Occipital lobe (tissue), 2 donors: ENCODE data around the gene EDA. TPM values are rescaled to one million over a fixed set of nuclear protein-coding genes. Genes with fewer than 3 reads are reported as not detected.
"Not testable (repeated sequence)": the region's sequence is repeated elsewhere in the genome, so short reads cannot be mapped to it uniquely, and the experiment has no call there.

Source experiments
- DNase-seq: peaks from one replicate; lab custom pipeline; 2025; lab: John Stamatoyannopoulos, UW
- total RNA-seq: library from RNA; depleted of rRNA; stranded (reverse); fragments of >200 nt; gene quantifications from one replicate; pipeline ENCODE4 v1.2.3, GENCODE V29; 2014

Gene EDA
- total RNA-seq, 1 donor from 2014 or later, result 5.5 TPM

DNA sequence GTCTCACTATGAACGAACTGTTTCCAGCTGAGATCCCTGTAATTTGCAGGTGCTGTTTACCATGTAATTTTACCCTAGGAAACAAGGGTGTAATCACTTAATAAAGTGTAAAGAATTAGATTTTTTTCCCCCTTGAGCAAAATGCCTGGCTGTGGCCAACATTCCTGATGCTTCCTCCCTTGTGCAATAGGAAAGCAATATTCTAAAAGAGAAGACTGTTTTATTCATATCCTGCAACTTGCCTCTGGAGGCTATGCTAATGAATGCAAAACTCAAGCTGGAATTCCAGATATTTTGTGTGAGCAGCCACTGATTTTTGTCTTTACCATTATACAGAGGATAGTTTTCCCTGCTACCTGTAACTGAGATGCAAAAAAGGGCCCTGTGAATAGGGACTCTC is 335.8 kb downstream of the EDA start:
- DNase-seq, result no peak

DNA sequence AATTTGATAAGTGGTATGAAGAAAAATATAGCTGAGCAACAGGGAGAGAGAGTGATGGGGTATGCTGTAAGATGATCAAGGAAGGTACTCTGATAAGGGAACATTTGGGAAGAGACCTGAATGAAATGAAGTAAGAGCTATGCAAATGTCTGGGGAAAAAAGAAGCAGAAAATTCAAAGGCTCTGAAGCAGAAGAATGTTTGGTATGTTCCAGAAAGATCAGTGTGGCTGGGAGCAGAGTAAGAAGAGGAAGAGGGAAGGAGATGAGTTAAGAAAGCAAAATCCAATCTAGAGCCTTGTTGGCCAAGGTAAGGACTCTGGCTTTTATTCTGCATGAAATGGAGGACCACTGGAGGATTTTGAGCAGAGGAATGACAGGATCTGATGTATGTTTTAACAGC is 343.8 kb downstream of the EDA start:
- DNase-seq, result no peak

DNA sequence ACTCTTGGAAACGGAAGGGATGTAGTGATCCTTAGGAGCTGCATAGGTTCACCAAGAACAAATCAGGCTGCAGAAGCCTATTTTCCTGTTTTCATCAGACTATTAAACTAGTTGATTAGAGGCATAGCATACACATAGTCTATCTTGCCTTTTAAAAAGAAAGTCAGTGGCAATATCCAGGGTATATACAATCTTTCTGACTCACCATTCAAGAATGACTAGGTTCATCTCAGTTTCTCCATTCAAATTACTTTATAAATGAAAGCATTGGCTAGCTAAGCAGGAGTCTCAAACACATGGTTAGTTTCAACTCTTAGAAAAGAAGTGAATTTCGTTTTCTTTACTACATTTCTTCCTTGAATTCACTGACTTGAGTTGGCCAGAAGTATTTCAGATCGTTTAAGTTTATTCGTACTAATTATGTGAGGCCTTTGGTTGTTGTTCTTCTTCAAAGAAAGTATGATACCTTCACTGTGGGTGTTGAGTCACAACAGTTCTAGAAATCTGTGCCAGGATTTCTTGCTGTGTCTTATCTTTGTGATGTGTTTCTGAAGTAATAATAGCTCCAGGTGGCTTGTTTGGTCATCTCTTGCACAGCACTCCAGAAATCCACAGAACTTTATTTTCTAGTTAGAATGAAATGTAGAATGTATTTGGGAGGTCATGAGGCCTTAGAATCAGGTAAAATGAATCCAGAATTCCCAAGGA is 345.6 kb downstream of the EDA start:
- no peak for DNase-seq

DNA sequence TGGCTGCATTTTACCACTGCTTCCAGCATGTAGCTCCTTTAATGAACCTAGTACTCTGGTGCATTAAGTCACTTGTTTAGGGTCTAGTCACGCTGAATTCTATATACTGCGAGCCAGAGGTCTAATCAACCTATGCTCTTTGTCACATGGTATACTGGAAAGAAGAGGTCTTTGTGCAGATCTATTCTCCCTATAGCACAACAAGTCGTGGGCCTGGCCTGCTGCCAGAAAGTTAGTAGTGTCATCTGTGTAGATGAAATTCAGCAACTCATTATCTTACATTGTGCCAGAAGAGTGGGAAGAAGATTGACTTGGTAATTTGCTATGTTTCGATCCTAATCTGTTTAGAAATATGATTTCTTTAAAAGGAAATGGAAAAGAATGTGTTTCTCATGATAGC is 353.0 kb downstream of the EDA start:
- no peak for DNase-seq

DNA sequence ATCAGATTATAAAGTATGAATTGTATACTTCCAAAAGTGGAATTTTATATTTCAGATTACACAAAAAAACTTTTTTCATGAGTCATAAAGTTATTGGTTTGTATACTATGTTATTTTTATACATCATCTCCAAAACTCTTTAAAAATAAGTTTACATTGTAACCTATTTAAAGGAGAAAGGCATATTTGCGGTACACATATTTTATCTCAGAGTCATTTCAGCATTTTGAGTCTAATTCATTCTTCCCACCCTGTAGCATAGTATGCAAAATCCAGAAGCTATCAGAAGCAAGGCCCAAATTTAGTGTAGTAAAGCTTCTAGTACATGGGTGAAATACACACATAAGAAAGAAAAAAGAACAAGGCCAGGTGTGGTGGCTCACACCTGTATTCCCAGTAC is 353.5 kb downstream of the EDA start:
- no peak for DNase-seq

DNA sequence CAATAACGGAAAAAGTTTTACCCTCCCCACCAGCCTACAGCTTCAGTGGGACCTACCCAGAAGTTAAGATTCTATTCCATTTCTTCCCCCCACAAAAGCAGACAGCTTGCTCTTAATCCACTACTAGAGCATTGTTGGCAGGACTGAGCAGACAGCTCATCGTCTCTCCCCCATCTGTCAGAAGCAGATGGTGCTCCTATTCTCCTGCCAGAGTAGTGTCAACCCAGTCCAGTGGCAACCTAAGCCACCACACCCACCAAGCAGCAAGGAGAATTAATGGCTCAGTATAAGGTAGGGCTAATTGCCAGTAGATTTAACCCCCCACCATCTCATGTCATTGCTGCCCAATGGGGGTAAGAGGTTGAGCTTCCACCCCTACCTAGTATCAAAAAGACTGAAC is 371.8 kb downstream of the EDA start:
- DNase-seq, result no peak

DNA sequence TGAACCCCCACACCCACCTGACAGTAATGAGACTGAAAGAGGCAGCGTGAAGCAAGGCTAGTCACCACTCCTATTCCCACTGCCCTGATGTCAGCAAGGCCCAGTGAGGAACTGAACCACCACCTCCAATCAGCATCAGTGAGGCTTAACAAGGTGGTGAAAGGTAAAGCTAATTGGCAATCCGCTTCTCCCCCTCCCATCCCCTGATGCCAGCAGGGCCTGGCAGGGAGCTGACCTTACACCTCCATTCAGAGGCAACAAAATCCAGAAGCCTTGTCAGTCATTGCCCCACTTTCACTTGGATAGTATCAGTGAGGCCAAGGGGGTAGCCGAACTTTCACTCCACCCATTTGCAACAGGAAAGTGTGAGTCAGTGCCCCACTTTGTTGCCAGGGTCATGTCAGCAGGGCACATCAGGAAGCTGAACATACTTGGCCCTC is 373.1 kb downstream of the EDA start:
- no peak for DNase-seq

DNA sequence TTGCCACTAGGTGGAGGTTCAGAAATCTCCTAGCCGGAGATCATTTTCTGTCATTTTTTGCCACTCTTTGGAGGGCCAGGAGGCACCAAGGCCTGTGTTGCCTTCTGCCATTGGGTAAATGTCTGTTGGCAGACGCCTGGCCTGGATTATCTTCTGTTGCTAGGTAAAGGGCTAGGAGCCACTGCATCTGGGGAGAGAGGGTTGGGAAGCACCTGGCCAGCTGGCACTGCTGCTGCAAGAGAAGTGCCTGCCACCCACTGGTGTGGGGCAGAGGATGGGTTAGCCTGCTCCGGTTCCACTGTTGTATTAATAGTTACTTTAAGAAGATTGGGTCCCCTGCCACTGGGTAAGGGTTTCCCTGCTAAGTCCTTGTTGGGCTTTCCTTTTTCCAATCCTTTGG is 375.8 kb downstream of the EDA start:
- DNase-seq, result no peak

DNA sequence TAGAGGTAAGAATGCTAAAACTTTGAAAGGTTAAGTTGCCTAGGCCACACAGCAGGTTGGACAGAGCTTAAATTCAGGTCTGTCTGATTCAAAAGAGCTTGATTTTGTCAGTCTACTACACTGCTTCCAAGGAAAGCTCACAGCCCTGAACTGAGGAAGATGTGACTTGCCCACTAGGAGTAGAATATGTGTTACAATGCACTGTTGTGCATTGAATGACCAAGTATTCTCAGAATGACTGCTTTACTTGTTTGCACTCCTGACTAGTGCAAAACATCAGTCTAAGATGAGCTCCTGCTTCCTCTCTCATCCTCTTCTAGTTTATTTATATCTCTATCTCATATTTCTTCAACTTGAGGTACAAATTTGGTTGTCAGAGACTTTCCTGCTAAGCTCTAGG is 377.6 kb downstream of the EDA start:
- no peak for DNase-seq

DNA sequence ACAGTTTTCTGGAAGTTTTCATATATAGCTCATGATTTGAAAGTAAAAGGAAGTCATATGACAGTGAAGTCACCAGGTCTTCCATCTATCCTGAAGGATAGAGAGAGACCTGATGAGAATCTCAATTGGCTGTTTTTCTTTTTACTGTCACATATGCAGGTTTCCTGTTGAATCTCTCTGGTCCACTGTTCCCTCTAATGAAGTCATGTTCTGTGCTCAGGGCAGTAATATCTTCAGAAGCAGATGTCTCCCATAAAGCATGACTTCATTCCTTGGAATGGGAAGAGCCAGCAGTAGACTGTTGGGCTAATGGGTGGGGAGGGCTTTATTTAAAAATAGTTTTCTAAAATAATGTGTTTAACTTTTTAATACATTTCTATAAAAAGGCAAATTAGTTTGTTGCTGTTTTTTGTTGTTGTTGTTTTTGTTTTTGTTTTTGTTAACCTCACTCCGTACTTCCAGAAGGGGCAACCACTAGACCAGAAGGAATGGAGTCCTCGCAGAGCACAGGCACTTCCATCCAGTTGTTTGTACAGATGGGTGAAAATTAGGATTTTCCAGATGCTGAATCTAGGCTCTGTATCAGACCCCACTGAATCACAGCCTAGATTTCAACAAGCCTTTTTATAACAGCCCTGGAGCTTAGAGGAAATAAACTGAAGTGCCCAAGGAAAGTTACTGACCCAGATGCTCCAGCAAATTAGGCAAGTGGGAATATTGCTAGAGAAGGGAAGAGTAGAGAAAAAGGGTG is 379.6 kb downstream of the EDA start:
- DNase-seq, result no peak

DNA sequence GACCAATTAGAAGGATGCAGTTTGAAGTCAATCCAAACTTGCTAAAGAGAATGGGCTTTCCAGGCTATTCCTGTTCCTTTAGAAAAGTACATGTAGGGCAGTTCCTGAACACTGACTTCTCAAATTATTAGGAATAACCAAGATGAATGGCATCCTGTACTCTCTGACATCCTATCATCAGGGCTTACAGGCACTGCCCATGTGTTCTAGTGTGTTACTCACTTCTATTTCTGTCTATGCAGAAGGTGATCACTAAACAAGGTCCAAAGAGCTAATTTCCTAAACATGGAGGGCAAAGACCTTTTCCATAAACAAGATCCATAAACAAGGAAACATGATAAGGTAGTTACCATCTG is 380.2 kb downstream of the EDA start:
- DNase-seq, result no peak

DNA sequence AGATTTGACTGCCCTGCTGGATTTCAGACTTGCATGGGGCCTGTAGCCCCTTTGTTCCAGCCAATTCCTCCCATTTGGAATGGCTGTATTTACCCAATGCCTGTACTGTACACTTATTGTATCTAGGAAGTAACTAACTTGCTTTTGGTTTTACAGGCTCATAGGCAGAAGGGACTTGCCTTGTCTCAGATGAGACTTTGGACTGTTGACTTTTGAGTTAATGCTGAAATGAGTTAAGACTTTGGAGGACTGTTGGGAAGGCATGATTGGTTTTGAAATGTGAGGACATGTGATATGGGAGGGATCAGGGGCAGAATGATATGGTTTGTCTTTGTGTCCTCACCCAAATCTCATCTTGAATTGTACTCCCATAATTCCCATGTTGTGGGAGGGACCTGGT is 382.4 kb downstream of the EDA start:
- not testable (repeated sequence) for DNase-seq

DNA sequence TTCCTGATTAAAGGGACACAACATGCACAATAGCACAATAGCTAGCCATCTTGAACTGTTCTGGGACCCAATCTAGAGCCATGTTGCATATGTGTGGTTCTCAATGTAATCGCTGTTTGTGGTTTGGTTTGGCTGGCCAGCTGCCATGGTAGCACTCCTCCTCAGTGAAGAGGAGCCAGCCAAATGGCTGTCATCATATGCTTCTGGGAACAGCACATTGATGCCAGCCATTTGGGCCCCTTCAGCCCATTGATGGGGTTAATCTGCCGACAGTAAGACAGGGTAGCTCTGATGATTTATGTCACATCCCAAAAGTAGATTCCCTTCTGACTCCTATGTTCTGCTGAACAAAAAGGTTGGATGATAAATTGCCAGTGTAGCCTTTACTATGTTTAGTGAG is 385.4 kb downstream of the EDA start:
- DNase-seq, result no peak

DNA sequence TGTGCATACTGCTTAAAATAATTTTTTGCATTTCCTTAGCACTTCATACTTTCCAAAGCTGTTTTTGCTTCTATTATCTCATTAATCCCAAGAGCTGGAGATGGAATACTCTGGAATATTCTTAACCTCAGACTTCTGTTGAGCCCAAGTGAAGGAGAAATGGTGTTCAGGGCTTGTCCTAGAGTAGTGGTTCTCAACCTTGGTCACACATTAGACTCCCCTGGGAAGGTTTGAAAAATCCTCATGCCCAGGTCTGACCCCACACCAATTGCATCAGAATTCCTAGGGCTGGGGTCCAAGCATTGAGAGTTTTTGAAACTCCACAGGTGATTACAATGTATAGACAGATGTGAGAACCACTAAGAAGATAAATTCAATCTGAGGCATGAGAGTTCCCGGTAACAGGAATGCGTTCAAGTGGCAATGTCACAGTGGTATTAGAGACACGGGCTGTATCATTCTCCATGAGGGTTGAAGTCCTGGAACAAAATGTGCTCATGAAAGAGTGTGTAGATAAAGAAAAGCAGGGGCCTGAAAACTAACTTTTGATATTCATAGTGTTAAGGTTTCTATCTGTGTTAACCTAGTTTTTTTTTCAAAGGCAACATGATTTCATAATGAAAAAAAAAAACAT is 385.9 kb downstream of the EDA start:
- no peak for DNase-seq

DNA sequence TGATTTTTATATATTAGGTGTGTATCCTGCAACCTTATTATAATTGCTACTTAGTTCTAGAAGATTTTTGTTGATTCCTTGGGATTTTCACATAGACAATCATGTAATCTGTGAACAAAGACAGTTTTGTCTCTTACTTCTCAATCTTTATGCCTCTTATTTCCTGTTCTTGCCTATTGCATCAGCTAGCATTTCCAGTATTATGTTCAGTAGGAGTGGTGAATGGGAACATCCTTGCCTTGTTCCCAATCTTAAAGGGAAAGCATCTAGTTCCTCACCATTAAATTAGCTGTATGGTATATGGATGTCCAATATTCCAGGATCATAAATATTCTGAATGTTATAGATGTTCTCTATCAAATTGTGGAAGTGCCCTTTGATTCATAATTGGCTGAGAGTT is 392.0 kb downstream of the EDA start:
- DNase-seq, result no peak

DNA sequence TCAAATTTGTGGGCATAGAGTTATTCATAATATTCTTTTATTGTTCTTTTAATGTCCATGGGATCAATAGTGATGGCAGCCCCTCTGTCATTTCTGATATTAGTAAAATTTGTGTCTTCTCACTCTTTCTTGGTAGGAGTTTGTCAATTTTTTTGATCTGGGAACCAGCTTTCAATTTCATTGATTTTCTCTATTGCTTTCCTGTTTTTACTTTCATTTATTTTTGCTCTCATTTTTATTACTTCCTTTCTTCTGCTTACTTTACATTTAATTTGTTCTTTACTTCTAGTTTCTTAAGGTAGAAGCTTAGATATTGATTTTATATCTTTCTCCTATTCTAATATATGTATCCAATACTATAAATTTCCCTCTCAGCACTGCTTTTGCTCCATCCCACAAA is 393.1 kb downstream of the EDA start:
- DNase-seq, result no peak

DNA sequence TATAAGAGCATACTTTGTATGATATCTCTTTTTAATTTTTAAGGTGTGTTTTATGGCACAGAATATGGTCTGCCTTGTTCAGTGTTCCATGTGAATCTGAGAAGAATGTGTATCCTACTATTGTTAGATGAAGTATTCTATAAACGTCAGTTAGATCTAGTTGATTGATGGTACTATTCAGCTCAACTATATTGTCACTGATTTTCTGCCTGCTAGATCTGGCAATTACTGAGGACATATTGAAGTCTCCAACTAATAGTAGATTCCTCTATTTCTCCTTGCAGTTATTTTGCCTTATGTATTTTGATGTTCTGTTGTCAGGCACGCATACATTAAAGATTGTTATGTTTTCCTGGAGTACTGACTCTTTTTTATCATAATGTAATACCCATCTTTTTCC is 394.1 kb downstream of the EDA start:
- no peak for DNase-seq

DNA sequence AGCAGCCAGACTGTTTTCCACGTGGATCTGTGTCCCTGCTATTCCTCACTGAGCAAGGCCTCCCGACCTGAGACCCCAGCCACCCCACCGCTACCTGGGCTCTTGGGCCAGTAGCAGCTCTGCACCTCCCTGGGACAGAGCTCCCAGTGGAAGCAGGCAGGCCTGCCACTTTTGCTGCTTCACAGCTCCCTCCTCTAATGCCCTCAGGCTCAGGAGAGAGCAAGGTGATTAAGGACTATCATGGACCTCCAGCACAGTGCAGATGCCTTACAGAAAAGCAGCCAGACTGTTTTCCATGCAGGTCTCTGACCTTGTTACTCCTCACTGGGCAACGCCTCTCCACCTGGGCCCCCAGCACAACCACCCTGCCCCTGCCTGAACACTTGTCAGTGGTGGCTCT is 396.8 kb downstream of the EDA start:
- no peak for DNase-seq

DNA sequence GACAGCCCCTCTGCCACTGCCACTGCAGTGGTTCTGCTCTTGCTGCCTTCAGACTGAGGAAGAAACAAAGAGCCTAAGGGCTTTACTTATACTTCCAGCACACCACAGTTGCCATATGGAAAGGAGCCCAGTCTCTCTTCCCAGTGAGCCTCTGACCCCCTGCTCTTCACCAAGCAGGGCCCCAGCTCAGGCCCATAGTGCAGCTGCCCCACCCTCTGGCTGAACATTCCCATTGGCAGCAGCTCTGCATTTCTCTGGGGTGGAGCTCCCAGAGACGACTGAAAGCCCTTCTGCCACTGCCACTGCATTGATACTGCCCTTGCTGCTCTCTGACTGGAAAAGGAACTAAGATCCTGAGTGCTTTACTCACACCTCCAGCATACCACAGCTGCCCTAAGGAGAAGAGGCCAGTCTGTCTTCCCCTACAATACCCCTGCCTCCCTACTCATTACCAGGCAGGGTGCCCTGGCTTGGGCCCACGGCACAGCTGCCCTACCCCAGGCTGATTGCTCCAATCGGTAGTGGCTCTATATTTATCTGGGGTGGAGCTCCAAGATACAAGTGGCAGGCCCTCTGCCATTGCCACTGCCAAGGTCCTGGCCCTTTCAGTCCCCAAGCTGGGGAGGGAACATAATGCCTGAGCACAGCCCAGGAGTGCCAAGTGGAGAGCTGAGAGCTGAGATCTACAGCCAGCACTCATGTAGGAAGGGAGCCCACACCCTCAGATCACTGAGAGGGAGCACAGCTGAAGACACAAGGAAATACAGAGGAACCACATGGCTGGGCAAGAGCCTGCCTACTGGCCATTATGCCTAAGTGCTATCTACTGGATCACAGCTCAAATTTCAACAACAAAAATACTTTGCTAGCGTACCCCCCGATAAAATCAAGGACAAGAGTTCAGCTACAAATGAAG is 397.8 kb downstream of the EDA start:
- DNase-seq, result no peak

DNA sequence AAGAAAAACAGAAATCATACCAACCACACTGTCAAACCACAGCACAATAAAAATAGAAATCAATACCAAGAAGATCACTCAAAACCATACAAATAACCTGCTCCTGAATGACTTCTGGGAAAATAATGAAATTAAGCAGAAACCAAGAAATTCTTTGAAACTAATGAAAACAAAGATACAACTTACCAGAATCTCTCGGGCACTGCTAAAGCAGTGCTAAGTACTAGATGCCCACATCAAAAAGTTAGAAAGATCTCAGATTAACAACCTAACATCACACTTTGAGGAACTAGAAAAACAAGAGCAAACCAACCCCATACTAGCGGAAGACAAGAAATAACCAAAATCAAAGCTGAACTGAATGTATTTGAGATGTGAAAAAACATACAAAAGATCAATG is 400.6 kb downstream of the EDA start:
- no peak for DNase-seq

DNA sequence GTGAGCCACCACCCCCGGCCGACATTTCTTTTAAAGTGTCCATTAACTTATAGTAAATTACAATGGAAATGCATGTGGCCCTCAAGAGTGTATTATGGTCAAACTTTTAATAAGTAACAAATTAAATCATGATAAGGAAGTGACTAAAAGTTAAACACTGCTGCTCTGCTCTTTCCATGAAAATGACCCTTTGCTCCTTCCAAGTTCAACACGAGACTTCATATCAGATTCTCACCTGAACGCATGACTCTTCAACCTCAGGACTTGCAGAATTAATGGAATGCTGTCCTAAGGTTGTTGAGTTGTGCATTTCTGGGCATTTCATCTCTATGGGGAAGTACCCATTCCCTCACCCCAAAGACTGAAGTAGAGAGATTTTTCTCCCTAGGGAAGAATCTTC is 406.7 kb downstream of the EDA start:
- DNase-seq, result no peak

DNA sequence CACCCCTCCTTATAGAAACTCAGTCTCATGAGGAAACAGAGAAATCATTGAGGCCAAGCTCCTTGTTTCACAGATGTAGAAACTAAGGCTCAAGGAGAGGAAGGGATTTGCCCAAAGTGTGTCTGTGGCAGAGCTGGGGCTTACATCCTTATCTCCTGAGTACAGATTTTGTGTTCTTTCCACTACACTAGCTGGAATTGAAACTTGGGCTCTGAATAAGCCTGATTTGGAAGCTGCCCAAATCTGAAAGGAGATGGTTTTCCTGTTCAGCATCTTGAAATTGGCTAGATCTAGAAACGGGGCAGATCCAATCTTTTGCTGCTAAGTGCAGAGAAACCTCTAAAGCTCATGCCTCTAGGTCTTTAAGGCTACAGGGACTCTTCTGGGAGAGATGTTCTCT is 409.6 kb downstream of the EDA start:
- no peak for DNase-seq
